OCI-LY1 (cell line): ENCODE data around the gene NPAS1.

Source experiments
- H2AFZ ChIP-seq: fragments of 200-600 bp; sonication (generic), shearing (Covaris generic); 2 replicates; pipeline ENCODE4 v1.6.0; 2014; ENCODE audit warnings: antibody characterized with exemption, mild to moderate bottlenecking, low read length
- H3F3A ChIP-seq: fragments of 200-600 bp; sonication (generic), shearing (Covaris generic); 2 replicates; pipeline ENCODE4 v1.6.0; 2014; ENCODE audit warnings: mild to moderate bottlenecking, antibody characterized with exemption, low read length, moderate library complexity; ENCODE audit not compliant: insufficient read depth
- H3K27ac ChIP-seq: fragments of 200-600 bp; sonication (generic); 2 replicates; pipeline ENCODE4 v1.5.1; 2014; ENCODE audit warnings: low read length, mixed run types, mild to moderate bottlenecking, low read depth; ENCODE audit not compliant: poor library complexity, severe bottlenecking
- H3K27me3 ChIP-seq: fragments of 200-600 bp; sonication (generic); 2 replicates; pipeline ENCODE4 v1.6.0; 2014; ENCODE audit warnings: antibody characterized with exemption, mild to moderate bottlenecking, low read length, moderate library complexity; ENCODE audit not compliant: insufficient read depth
- H3K36me3 ChIP-seq: fragments of 200-600 bp; sonication (generic); 2 replicates; pipeline ENCODE4 v1.6.1; 2014; ENCODE audit warnings: mild to moderate bottlenecking, antibody characterized with exemption, low read length, moderate library complexity, mixed read lengths; ENCODE audit not compliant: insufficient read depth
- H3K4me1 ChIP-seq: fragments of 200-600 bp; sonication (generic); 2 replicates; pipeline ENCODE4 v1.5.1; 2014; ENCODE audit warnings: mild to moderate bottlenecking, low read length, moderate library complexity; ENCODE audit not compliant: insufficient read depth, severe bottlenecking
- H3K4me2 ChIP-seq: fragments of 200-600 bp; sonication (generic), shearing (Covaris generic); 2 replicates; pipeline ENCODE4 v1.6.1; 2014; ENCODE audit warnings: low read length
- H3K4me3 ChIP-seq: fragments of 200-600 bp; sonication (generic); 2 replicates; pipeline ENCODE4 v1.5.1; 2014; ENCODE audit warnings: low read length, low read depth, mild to moderate bottlenecking, mixed read lengths; ENCODE audit not compliant: poor library complexity, severe bottlenecking
- H3K79me2 ChIP-seq: fragments of 200-600 bp; shearing (Covaris generic); 2 replicates; pipeline ENCODE4 v1.6.1; 2016; ENCODE audit warnings: mixed run types, low read length, mixed read lengths; ENCODE audit not compliant: insufficient read depth
- H3K9ac ChIP-seq: fragments of 200-600 bp; sonication (generic), shearing (Covaris generic); 2 replicates; pipeline ENCODE4 v1.6.1; 2014; ENCODE audit warnings: mild to moderate bottlenecking, low read length, mixed read lengths
- H3K9me2 ChIP-seq: fragments of 200-600 bp; sonication (generic), shearing (Covaris generic); 2 replicates; pipeline ENCODE4 v1.6.1; 2014; ENCODE audit warnings: low read depth, mild to moderate bottlenecking, low read length, mixed read lengths
- H3K9me3 ChIP-seq: fragments of 200-600 bp; shearing (Covaris generic); 2 replicates; pipeline ENCODE4 v1.6.1; 2014; ENCODE audit warnings: low read length, mixed read lengths
- H4K20me1 ChIP-seq: fragments of 200-600 bp; sonication (generic), shearing (Covaris generic); 2 replicates; pipeline ENCODE4 v1.6.0; 2016; ENCODE audit warnings: mild to moderate bottlenecking, low read length; ENCODE audit not compliant: insufficient read depth
- EZH2 ChIP-seq: fragments of 200-600 bp; sonication (generic), shearing (Covaris generic); IDR thresholded peaks from 2 replicates; pipeline ENCODE4 v1.8.0; 2017; ENCODE audit warnings: borderline replicate concordance, mixed run types, mild to moderate bottlenecking, antibody characterized with exemption, low read length, moderate library complexity, mixed read lengths
- TF ChIP-seq, protein P1 (sequence below): fragments of 200-600 bp; sonication (generic), shearing (Covaris generic); IDR thresholded peaks from 2 replicates; pipeline ENCODE4 v1.5.1; 2017; ENCODE audit warnings: mild to moderate bottlenecking, antibody characterized with exemption, low read length, moderate library complexity, mixed read lengths

NPAS1 gene

DNA sequence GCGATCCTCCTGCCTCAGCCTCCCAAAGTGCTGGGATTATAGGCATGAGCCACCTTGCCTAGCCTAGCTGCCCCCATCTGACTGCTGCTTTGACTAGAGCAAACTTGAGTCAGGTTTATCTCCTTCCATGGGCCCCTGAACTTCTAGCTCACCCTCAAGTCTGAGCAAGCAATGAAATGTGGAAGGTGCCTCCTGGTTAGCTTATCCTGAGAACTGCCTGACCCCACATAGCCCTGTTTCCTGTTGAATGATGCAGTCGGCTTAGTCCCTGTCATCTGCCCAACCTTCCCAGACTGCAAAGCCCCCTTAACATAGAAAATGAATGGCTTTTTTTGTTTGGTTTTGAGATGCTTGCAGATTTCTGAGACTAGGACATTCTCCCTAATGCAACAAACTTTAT lies 37.7 kb downstream of the NPAS1 start:
- H3K4me1 ChIP-seq, result no peaks in the 10 kb centered on the region
- H3K9me2 ChIP-seq, result no peaks in the 10 kb centered on the region
- H3K36me3 ChIP-seq, result no peaks in the 10 kb centered on the region
- no peak overlapping the region for H3K4me2 ChIP-seq
- TF ChIP-seq EZH2, result no peak
- TF ChIP-seq, protein P1, sequence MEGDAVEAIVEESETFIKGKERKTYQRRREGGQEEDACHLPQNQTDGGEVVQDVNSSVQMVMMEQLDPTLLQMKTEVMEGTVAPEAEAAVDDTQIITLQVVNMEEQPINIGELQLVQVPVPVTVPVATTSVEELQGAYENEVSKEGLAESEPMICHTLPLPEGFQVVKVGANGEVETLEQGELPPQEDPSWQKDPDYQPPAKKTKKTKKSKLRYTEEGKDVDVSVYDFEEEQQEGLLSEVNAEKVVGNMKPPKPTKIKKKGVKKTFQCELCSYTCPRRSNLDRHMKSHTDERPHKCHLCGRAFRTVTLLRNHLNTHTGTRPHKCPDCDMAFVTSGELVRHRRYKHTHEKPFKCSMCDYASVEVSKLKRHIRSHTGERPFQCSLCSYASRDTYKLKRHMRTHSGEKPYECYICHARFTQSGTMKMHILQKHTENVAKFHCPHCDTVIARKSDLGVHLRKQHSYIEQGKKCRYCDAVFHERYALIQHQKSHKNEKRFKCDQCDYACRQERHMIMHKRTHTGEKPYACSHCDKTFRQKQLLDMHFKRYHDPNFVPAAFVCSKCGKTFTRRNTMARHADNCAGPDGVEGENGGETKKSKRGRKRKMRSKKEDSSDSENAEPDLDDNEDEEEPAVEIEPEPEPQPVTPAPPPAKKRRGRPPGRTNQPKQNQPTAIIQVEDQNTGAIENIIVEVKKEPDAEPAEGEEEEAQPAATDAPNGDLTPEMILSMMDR, result no peak
- H3F3A ChIP-seq, result no peaks in the 10 kb centered on the region
- no peak overlapping the region for H3K4me3 ChIP-seq
- peaks cover 3% of the 10 kb centered on the region; the same call in 1 of the 2 replicates for H3K27me3 ChIP-seq
- no peak overlapping the region for H3K27ac ChIP-seq
- H4K20me1 ChIP-seq, result no peaks in the 10 kb centered on the region
- H3K79me2 ChIP-seq, result no peaks in the 10 kb centered on the region
- H3K9ac ChIP-seq, result no peak overlapping the region
- no peaks in the 10 kb centered on the region for H3K9me3 ChIP-seq
- no peak overlapping the region for H2AFZ ChIP-seq

DNA sequence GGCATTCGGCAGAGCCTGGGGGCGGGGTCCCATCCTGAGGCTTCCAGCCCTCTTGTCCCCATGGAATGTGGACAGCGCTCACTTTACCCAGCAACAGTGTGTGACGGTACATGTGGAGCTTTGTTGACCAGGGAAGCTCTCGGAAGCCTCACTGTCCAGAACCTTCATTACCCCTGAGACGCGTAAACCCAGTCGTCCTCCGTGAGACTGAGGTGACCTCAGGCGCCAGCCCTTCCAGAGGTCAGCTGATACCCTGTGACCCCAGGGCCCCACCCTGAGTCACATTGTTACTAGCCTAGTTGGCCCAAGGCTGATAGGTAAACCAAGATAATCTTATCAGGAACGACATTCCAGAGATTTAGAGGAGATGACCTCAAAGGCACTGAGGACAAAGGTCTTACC lies 39.0 kb downstream of the NPAS1 start:
- H3K4me2 ChIP-seq, result no peak overlapping the region
- no peaks in the 10 kb centered on the region for H3K9me2 ChIP-seq
- no peaks in the 10 kb centered on the region for H3K79me2 ChIP-seq
- H3K36me3 ChIP-seq, result peaks cover 3% of the 10 kb centered on the region
- no peaks in the 10 kb centered on the region for H4K20me1 ChIP-seq
- no peak overlapping the region for H2AFZ ChIP-seq
- H3K9me3 ChIP-seq, result no peaks in the 10 kb centered on the region
- H3K4me3 ChIP-seq, result no peak overlapping the region
- H3K27ac ChIP-seq, result no peak overlapping the region
- H3K27me3 ChIP-seq, result peaks cover 3% of the 10 kb centered on the region; the same call in 1 of the 2 replicates
- TF ChIP-seq EZH2, result no peak
- TF ChIP-seq, protein P1, result no peak
- no peaks in the 10 kb centered on the region for H3K4me1 ChIP-seq
- no peak overlapping the region for H3K9ac ChIP-seq
- no peaks in the 10 kb centered on the region for H3F3A ChIP-seq

DNA sequence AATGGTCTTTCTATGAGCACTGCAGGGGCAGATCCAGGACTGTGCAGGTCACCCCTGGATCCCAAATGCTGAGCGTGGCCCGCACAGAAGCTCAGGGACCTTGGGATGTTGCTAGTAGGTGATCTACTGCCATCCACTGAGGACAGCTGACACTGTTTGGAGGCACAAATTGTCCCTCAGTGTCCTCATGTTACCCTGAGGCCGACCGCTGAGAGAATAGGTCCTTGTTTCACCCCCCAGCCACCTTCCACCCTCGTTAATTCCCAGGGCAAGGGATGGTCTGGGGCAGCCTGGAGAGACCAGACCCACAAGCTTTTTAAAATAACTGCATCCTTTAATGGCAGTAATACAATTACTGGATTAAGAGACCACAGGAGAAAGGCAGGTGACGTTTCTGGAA lies 44.2 kb downstream of the NPAS1 start:
- no peak overlapping the region for H3K4me2 ChIP-seq
- no peaks in the 10 kb centered on the region for H4K20me1 ChIP-seq
- H3K79me2 ChIP-seq, result no peaks in the 10 kb centered on the region
- H2AFZ ChIP-seq, result no peak overlapping the region
- no peak overlapping the region for H3K27ac ChIP-seq
- no peaks in the 10 kb centered on the region for H3K9me2 ChIP-seq
- H3K36me3 ChIP-seq, result peaks cover 47% of the 10 kb centered on the region
- no peaks in the 10 kb centered on the region for H3K9me3 ChIP-seq
- H3K27me3 ChIP-seq, result no peaks in the 10 kb centered on the region
- H3K4me1 ChIP-seq, result no peaks in the 10 kb centered on the region
- no peak overlapping the region for H3K9ac ChIP-seq
- no peak overlapping the region for H3K4me3 ChIP-seq
- no peak for TF ChIP-seq EZH2
- TF ChIP-seq, protein P1, result no peak
- no peaks in the 10 kb centered on the region for H3F3A ChIP-seq
